BLaER1 (cell line): ENCODE results near the gene IRF7.
A peak's percentile ranks its signal among the peaks of the same experiment; 100 is the strongest.

Source experiments
- H3K27ac ChIP-seq: shearing (Covaris generic); formaldehyde crosslinking; 2 replicates; pipeline ENCODE4 v1.8.1; 2022
- H3K27me3 ChIP-seq: shearing (Covaris generic); formaldehyde crosslinking; 2 replicates; pipeline ENCODE4 v1.8.1; 2022
- H3K36me3 ChIP-seq: shearing (Covaris generic); formaldehyde crosslinking; 2 replicates; pipeline ENCODE4 v1.8.1; 2022
- H3K4me1 ChIP-seq: shearing (Covaris generic); formaldehyde crosslinking; 2 replicates; pipeline ENCODE4 v1.8.1; 2022
- H3K4me2 ChIP-seq: shearing (Covaris generic); formaldehyde crosslinking; 2 replicates; pipeline ENCODE4 v1.8.1; 2022
- H3K4me3 ChIP-seq: shearing (Covaris generic); formaldehyde crosslinking; 2 replicates; pipeline ENCODE4 v1.8.1; 2022
- H3K9ac ChIP-seq: shearing (Covaris generic); formaldehyde crosslinking; 2 replicates; pipeline ENCODE4 v1.8.1; 2022
- H3K9me3 ChIP-seq: shearing (Covaris generic); formaldehyde crosslinking; 2 replicates; pipeline ENCODE4 v1.8.1; 2022
- H4K20me1 ChIP-seq: shearing (Covaris generic); formaldehyde crosslinking; 2 replicates; pipeline ENCODE4 v1.8.1; 2022
- Cebpa-rat ChIP-seq: shearing (Covaris generic); IDR thresholded peaks from 2 replicates; pipeline ENCODE4 v1.8.1; 2022

Gene IRF7

GRCh38 chr11:615504-616319 is at the start of gene IRF7:
Gene IRF7 (minus strand): TSS chr11:615950. CDS start chr11:615364, 586 bp downstream.
- peaks cover 48% of the 10 kb centered on the region for H4K20me1 ChIP-seq
- H3K4me1 ChIP-seq = peaks cover 47% of the 10 kb centered on the region
- H3K4me3 ChIP-seq = peak within 1 kb of the TSS; percentile 75

GRCh38 chr11:665062-665703 is 49.4 kb upstream of the IRF7 start:
- TF ChIP-seq Cebpa-rat = no peak
- peaks cover 16% of the 10 kb centered on the region for H3K4me1 ChIP-seq
- peaks cover 80% of the 10 kb centered on the region for H4K20me1 ChIP-seq
- H3K9ac ChIP-seq = no peak overlapping the region
- no peaks in the 10 kb centered on the region for H3K9me3 ChIP-seq
- peaks cover 93% of the 10 kb centered on the region for H3K36me3 ChIP-seq
- H3K4me3 ChIP-seq = no peak overlapping the region
- H3K27ac ChIP-seq = no peak overlapping the region
- H3K4me2 ChIP-seq = no peak overlapping the region
- no peaks in the 10 kb centered on the region for H3K27me3 ChIP-seq

More at GRCh38 chr11:615504-616319, at the start of gene IRF7:
- Histone ChIP-seq H3K4me2 (peak within 1 kb of the TSS; percentile 100), H3K36me3 (peaks cover 57% of the 10 kb centered on the region), H3K9ac (peak within 1 kb of the TSS; percentile 82), H3K27ac (peak within 1 kb of the TSS; percentile 85), H3K9me3 (no peaks in the 10 kb centered on the region), H3K27me3 (no peaks in the 10 kb centered on the region)
- no peak for TF ChIP-seq Cebpa-rat

- H3K9ac ChIP-seq = no peak overlapping the region
- H3K4me3 ChIP-seq = no peak overlapping the region
- no peaks in the 10 kb centered on the region for H3K9me3 ChIP-seq
- no peaks in the 10 kb centered on the region for H3K27me3 ChIP-seq
- no peak for TF ChIP-seq Cebpa-rat
- no peak overlapping the region for H3K4me2 ChIP-seq
- peaks cover 91% of the 10 kb centered on the region for H3K36me3 ChIP-seq
- peaks cover 88% of the 10 kb centered on the region for H4K20me1 ChIP-seq
- H3K4me1 ChIP-seq = peaks cover 28% of the 10 kb centered on the region
- no peak overlapping the region for H3K27ac ChIP-seq
These were observed 47.0 kb upstream of the IRF7 start for GRCh38 chr11:662689-663274.

- no peak overlapping the region for H3K4me3 ChIP-seq
- no peak overlapping the region for H3K27ac ChIP-seq
- H4K20me1 ChIP-seq = peaks cover 92% of the 10 kb centered on the region
- no peaks in the 10 kb centered on the region for H3K27me3 ChIP-seq
- H3K4me2 ChIP-seq = peak overlapping the region; percentile 83
- TF ChIP-seq Cebpa-rat = no peak
- H3K36me3 ChIP-seq = peaks cover 93% of the 10 kb centered on the region
- peaks cover 28% of the 10 kb centered on the region for H3K4me1 ChIP-seq
- H3K9me3 ChIP-seq = no peaks in the 10 kb centered on the region
- no peak overlapping the region for H3K9ac ChIP-seq
These were observed 45.1 kb upstream of the IRF7 start for GRCh38 chr11:660681-661444.

- Histone ChIP-seq H4K20me1 (peaks cover 92% of the 10 kb centered on the region), H3K36me3 (peaks cover 93% of the 10 kb centered on the region), H3K9ac (peak overlapping the region; percentile 18; the same call in 1 of the 2 replicates), H3K27ac (no peak overlapping the region), H3K4me1 (peaks cover 28% of the 10 kb centered on the region), H3K4me3 (no peak overlapping the region), H3K9me3 (no peaks in the 10 kb centered on the region), H3K27me3 (no peaks in the 10 kb centered on the region), H3K4me2 (peak overlapping the region; percentile 83)
- TF ChIP-seq Cebpa-rat = no peak
These were observed 44.5 kb upstream of the IRF7 start for GRCh38 chr11:660281-660680.

- no peaks in the 10 kb centered on the region for H3K9me3 ChIP-seq
- H3K9ac ChIP-seq = peak overlapping the region; percentile 18; the same call in 1 of the 2 replicates
- peaks cover 28% of the 10 kb centered on the region for H3K4me1 ChIP-seq
- H3K27ac ChIP-seq = no peak overlapping the region
- H3K36me3 ChIP-seq = peaks cover 95% of the 10 kb centered on the region
- H3K4me3 ChIP-seq = no peak overlapping the region
- peaks cover 96% of the 10 kb centered on the region for H4K20me1 ChIP-seq
- no peak for TF ChIP-seq Cebpa-rat
- peak overlapping the region; percentile 83 for H3K4me2 ChIP-seq
- no peaks in the 10 kb centered on the region for H3K27me3 ChIP-seq
These were observed 43.9 kb upstream of the IRF7 start for GRCh38 chr11:659532-660085.

- TF ChIP-seq Cebpa-rat = no peak
- H3K4me1 ChIP-seq = peaks cover 28% of the 10 kb centered on the region
- H3K27ac ChIP-seq = no peak overlapping the region
- no peaks in the 10 kb centered on the region for H3K9me3 ChIP-seq
- H3K27me3 ChIP-seq = no peaks in the 10 kb centered on the region
- H3K4me2 ChIP-seq = no peak overlapping the region
- no peak overlapping the region for H3K4me3 ChIP-seq
- peaks cover 96% of the 10 kb centered on the region for H3K36me3 ChIP-seq
- peaks cover 86% of the 10 kb centered on the region for H4K20me1 ChIP-seq
- no peak overlapping the region for H3K9ac ChIP-seq
These were observed 42.0 kb upstream of the IRF7 start for GRCh38 chr11:657691-658126.

- Histone ChIP-seq H3K4me2 (no peak overlapping the region), H3K4me3 (no peak overlapping the region), H3K9ac (no peak overlapping the region), H3K27me3 (no peaks in the 10 kb centered on the region), H3K9me3 (no peaks in the 10 kb centered on the region), H3K36me3 (peaks cover 94% of the 10 kb centered on the region), H3K4me1 (peaks cover 28% of the 10 kb centered on the region), H3K27ac (no peak overlapping the region), H4K20me1 (peaks cover 78% of the 10 kb centered on the region)
- no peak for TF ChIP-seq Cebpa-rat
These were observed 41.1 kb upstream of the IRF7 start for GRCh38 chr11:656866-657265.

- Histone ChIP-seq H4K20me1 (peaks cover 73% of the 10 kb centered on the region), H3K4me2 (no peak overlapping the region), H3K9ac (no peak overlapping the region), H3K27me3 (no peaks in the 10 kb centered on the region), H3K27ac (no peak overlapping the region), H3K4me1 (peaks cover 24% of the 10 kb centered on the region), H3K9me3 (no peaks in the 10 kb centered on the region), H3K4me3 (no peak overlapping the region), H3K36me3 (peaks cover 93% of the 10 kb centered on the region)
- TF ChIP-seq Cebpa-rat = no peak
These were observed 40.7 kb upstream of the IRF7 start for GRCh38 chr11:656426-656825.
